Measurements from ENCODE around the gene LHX3.

LHX3 gene

DNA sequence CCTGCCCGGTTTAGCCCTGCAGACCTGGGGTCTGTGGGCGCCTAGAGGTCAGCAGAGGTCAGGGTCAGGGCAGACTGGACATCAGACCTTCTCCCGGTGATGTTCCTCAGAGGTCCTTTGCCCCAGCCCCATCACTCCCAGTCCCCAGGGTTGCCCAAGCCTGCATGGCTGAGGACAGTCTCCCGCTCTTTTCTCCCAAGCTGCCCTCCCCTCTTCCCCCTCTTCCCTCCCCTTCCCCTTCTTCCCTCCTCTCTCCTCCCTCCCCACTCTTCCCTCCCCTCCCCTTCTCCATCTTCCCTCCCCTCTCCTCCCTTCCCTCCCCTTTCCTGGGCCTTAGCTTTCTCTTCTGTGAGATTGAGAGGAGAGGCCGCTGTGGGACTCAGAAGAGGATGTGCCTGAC is 10.4 kb downstream of the LHX3 start:
- TF ChIP-seq TAF1 (IDR thresholded peaks at IDR 0.05; ENCODE audit: low read depth): no peak
- TF ChIP-seq TEAD4 (IDR thresholded peaks at IDR 0.05): no peak
- TF ChIP-seq NFIC (IDR thresholded peaks at IDR 0.05): no peak
- TF ChIP-seq EGR1 (IDR thresholded peaks at IDR 0.05): no peak
- no peak for TF ChIP-seq ZBTB7A (IDR thresholded peaks at IDR 0.05; ENCODE audit: low read depth)
- TF ChIP-seq YY1 (IDR thresholded peaks at IDR 0.05; ENCODE audit: low read depth): no peak
- no peak for TF ChIP-seq TCF12 (IDR thresholded peaks at IDR 0.05; ENCODE audit: low read depth)
- no peak for TF ChIP-seq RAD21 (IDR thresholded peaks at IDR 0.05; ENCODE audit: low read depth)
- no peak for TF ChIP-seq EP300 (IDR thresholded peaks at IDR 0.05; ENCODE audit: borderline replicate concordance)
- TF ChIP-seq, protein P1, sequence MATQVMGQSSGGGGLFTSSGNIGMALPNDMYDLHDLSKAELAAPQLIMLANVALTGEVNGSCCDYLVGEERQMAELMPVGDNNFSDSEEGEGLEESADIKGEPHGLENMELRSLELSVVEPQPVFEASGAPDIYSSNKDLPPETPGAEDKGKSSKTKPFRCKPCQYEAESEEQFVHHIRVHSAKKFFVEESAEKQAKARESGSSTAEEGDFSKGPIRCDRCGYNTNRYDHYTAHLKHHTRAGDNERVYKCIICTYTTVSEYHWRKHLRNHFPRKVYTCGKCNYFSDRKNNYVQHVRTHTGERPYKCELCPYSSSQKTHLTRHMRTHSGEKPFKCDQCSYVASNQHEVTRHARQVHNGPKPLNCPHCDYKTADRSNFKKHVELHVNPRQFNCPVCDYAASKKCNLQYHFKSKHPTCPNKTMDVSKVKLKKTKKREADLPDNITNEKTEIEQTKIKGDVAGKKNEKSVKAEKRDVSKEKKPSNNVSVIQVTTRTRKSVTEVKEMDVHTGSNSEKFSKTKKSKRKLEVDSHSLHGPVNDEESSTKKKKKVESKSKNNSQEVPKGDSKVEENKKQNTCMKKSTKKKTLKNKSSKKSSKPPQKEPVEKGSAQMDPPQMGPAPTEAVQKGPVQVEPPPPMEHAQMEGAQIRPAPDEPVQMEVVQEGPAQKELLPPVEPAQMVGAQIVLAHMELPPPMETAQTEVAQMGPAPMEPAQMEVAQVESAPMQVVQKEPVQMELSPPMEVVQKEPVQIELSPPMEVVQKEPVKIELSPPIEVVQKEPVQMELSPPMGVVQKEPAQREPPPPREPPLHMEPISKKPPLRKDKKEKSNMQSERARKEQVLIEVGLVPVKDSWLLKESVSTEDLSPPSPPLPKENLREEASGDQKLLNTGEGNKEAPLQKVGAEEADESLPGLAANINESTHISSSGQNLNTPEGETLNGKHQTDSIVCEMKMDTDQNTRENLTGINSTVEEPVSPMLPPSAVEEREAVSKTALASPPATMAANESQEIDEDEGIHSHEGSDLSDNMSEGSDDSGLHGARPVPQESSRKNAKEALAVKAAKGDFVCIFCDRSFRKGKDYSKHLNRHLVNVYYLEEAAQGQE (IDR thresholded peaks at IDR 0.05; ENCODE audit: low read depth): no peak
- TF ChIP-seq, protein P2, sequence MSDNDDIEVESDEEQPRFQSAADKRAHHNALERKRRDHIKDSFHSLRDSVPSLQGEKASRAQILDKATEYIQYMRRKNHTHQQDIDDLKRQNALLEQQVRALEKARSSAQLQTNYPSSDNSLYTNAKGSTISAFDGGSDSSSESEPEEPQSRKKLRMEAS (IDR thresholded peaks at IDR 0.05): no peak
- TF ChIP-seq CEBPB (IDR thresholded peaks at IDR 0.05): no peak
- no peak for TF ChIP-seq CREB1 (IDR thresholded peaks at IDR 0.05; ENCODE audit: low read depth)
- no peak for TF ChIP-seq FOXM1 (IDR thresholded peaks at IDR 0.05; ENCODE audit: borderline replicate concordance, low read depth)
- TF ChIP-seq, protein P3, sequence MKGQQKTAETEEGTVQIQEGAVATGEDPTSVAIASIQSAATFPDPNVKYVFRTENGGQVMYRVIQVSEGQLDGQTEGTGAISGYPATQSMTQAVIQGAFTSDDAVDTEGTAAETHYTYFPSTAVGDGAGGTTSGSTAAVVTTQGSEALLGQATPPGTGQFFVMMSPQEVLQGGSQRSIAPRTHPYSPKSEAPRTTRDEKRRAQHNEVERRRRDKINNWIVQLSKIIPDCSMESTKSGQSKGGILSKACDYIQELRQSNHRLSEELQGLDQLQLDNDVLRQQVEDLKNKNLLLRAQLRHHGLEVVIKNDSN (IDR thresholded peaks at IDR 0.05): no peak

DNA sequence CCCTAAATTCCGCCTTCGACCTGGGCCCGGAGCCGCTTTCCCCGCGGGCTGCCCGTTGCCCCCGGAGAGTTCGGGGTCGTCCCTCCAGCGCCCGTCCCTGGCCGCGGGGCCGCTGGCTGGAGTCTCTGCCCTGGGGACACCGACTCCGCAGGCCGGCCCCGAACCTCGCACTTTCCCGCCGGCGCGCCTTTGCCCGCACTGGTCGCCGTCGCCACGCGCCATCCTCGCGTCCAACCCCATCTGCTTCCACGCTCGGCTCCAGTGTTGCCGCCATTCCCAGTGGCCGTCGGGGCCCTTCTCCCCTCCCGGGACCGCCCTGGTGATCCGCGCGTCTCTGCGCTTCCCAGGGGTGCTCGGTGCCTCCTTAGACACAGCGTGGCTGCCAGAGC is 11.0 kb downstream of the LHX3 start:
- TF ChIP-seq YY1 (IDR thresholded peaks at IDR 0.05; ENCODE audit: low read depth) (no peak), CEBPB (IDR thresholded peaks at IDR 0.05) (no peak)
- TF ChIP-seq, protein P2 (IDR thresholded peaks at IDR 0.05): no peak

DNA sequence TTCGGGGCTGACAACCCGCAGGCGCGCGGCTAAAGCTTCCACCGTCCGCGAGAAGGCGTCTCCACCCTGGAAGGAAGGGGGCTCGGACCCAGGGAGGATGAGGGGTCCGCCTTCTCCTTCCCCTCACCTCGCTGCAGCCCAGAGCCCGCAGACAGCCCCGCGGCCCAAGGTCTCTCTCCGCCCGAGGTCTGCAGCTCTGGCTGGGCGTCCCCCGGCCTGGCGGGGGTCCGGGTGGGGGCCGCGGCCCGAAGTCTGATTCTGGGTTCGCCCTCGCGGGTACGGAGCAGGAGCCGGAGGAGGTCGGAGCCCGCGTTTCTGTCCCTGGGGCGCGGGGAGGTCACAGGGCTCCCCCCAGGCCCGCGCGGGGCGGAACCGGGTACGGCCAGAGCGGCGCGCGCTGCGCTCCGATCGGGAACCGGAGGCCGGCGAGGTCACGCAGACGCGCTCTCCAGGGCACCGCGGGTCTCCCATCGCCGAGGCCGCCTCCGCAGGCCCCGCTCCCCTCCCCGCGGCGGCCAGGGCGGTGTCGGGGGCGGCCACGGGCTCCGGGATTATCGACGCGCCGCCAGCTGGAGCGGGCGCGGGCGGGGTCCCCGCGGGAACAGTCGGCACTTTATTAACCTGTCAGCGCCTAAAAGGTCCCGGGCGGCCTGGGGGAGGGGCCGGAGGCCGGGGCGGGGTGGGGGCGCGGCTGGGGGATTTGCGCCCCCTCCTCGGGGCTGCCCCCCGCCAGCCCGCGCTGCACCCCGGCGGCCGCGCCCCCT is 11.6 kb downstream of the LHX3 start:
- TF ChIP-seq, protein P1 (IDR thresholded peaks at IDR 0.05; ENCODE audit: low read depth): no peak
- 0 out of 2 replicates have a peak, but pooled peaks have one; percentile 2 for TF ChIP-seq ZBTB7A (IDR thresholded peaks at IDR 0.05; ENCODE audit: low read depth)

DNA sequence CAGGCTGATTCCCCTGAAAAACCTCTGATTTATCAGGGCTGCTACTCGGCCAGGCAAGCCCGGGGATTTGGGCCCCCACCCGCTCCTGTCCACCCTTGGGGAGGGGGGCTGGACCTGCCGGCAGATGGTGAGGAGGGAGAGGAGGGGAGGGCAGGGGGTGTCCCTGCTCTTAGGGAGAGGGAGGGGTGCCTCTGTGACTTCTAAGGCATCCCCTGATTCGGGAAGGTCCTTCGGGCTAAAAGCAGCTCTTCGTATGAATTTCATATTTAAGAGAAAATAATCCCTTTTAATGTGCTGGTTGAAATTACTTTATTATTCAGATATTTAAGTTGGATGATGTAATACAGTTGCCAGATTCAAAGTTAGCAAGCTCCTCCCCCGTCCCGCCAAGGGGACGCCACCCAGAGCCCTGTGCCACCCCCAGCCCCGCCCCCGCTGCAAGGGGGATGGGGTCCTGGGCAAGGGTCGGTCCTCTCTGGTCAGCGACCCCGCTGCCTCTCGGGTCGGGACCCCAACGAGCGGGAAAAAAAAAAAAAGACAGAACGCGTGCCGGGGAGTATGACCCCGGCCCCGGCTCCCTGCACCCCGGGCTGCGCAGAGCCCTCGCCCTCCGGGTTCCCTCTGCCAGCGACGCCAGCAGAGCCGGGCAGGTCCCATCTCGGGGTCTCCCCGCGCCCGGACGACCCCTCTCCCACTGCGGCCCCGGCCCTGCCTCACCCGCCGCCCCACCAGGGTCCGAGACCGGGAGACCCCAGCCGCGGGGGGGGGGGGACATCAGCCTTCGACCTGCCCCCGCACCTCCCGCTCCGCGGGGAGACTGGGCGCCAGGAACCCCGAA is 12.4 kb downstream of the LHX3 start:
- TF ChIP-seq, protein P3 (IDR thresholded peaks at IDR 0.05): no peak
- no peak for TF ChIP-seq RAD21 (IDR thresholded peaks at IDR 0.05; ENCODE audit: low read depth)
- no peak for TF ChIP-seq TCF12 (IDR thresholded peaks at IDR 0.05; ENCODE audit: low read depth)
- TF ChIP-seq TEAD4 (IDR thresholded peaks at IDR 0.05): no peak
- TF ChIP-seq CEBPB (IDR thresholded peaks at IDR 0.05): no peak
- 0 out of 2 replicates have a peak, but pooled peaks have one; percentile 27 for TF ChIP-seq ZBTB7A (IDR thresholded peaks at IDR 0.05; ENCODE audit: low read depth)

DNA sequence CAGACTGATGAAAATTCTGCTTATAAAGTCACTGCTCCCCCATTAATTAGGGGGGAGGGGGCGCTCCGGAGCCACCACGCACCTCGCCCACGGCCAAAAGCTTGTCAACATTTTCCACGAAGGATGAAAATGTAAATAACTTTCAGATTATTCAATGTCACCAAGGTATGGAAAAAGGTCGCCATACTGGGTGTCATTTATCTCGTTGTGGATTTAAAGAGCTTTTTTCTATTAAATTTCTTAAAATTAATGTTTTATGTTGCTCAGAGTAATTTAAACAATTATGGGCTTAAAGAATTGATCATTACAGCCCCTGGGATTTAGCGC is 13.0 kb downstream of the LHX3 start:
- no peak for TF ChIP-seq CEBPB (IDR thresholded peaks at IDR 0.05)
- TF ChIP-seq, protein P1 (IDR thresholded peaks at IDR 0.05; ENCODE audit: low read depth): no peak
- no peak for TF ChIP-seq TCF12 (IDR thresholded peaks at IDR 0.05; ENCODE audit: low read depth)
- no peak for TF ChIP-seq NFIC (IDR thresholded peaks at IDR 0.05)
- no peak for TF ChIP-seq RAD21 (IDR thresholded peaks at IDR 0.05; ENCODE audit: low read depth)
- TF ChIP-seq, protein P2 (IDR thresholded peaks at IDR 0.05): no peak

Measured in Ishikawa (cell line).